ENCODE measurements around the gene CLDN11.

Gene CLDN11

DNA sequence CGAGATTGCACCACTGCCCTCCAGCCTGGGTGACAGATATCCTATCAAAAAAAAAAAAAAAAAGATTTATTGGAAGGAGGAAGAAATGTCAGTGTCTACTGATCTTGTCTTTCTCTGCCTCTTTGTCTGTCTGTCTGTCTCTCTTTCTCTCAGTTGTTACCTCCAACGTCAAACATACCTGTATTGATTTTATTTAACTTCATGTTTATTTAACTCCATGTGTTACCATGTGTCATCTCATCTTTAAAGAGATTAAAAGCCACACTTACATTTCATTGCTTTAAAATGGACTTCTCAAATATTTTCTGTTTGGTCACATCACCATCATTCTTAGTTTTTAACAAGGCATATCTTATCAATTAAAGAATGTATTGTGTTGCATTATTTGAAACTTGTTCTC lies 9.4 kb downstream of the CLDN11 start:
- no peak for DNase-seq

DNA sequence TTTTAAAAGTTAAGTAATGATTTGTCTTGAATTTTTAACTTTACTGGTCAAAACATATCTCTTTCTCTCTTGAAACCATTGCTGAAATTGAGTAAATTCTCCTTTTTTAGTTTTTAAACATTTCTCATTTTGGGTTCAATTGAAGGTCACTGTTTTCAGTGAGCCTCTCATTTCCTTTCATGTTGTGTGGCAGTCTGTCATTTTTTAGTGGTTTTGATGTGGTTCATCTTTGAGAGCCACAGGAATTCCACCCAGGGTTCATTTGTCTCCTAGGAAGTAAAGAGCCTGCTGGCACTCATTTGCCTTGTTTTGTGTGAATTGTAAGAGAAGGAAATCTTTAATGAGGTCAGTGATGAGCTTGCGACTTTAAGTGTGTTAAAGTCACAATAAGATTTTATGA lies 10.4 kb downstream of the CLDN11 start:
- no peak for DNase-seq

DNA sequence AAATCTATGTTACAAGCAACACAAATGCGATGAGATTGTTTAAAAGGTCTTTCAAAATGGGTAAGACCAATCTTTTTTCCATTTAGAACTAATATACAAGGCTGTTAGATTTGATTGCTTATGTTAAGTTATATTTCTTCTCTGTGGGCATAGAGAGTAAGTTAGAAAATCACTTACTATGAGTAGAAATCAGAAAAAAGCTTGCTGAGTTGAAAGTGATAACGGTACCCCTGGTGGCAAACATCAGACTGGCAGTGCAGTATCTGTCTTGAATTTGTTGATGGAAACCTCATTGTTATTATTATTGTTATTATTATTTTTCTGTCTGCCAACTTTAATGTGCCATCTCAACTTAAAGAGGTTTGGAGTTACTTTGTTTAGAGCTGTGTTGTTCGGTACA lies 12.4 kb downstream of the CLDN11 start:
- DNase-seq: no peak

DNA sequence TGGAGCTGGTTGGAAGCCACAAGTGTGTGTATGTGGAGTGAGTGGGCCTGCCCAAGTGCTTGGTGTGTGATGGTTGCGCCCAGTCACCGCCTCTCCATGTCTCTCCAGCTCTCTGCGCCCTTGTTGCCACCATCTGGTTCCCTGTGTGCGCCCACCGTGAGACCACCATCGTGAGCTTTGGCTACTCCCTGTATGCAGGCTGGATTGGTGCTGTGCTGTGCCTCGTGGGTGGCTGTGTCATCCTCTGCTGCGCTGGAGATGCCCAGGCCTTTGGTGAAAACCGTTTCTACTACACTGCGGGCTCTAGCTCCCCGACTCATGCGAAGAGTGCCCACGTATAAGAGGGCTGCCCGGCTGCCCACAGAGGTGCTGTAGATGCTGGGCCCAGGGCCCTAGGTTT lies 13.7 kb downstream of the CLDN11 start:
- no peak for DNase-seq

DNA sequence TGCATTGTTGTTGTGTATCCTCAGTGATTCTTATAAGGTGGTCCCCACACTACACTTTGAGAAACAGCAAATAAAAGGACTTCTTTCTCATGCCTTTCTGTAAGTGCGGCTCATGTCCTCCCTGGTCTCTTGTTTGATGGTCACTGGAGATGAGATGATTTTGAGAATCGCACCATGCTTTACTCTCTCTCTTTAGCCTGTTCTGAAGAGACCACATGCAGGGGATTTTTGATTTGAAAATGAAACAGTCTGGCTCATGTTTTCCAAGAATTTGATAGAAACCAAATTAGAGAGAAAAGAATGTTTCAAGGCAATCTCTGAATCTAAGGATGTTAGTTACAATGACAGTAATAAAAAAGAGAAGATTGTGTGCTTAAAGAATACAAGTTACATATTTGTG lies 18.0 kb downstream of the CLDN11 start:
- no peak for DNase-seq

DNA sequence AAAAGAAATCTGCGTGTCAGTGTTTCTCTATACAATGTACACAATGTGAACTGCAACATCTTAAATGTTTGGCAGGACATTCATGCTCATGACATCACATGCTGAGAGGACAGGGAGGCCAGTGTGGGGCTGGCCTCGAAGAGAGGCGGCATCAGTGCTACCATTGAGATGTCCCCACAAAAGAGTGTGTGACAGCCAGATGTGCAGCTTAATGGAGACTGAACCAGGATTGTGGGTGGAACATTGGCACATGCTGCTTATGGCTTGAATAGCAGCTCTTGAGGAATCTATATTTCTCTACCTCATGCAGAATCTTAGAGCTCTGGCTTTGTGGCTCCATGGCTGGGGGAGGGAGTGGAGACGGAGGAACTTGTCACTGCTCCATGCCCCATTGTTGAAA lies 18.5 kb downstream of the CLDN11 start:
- DNase-seq: no peak

DNA sequence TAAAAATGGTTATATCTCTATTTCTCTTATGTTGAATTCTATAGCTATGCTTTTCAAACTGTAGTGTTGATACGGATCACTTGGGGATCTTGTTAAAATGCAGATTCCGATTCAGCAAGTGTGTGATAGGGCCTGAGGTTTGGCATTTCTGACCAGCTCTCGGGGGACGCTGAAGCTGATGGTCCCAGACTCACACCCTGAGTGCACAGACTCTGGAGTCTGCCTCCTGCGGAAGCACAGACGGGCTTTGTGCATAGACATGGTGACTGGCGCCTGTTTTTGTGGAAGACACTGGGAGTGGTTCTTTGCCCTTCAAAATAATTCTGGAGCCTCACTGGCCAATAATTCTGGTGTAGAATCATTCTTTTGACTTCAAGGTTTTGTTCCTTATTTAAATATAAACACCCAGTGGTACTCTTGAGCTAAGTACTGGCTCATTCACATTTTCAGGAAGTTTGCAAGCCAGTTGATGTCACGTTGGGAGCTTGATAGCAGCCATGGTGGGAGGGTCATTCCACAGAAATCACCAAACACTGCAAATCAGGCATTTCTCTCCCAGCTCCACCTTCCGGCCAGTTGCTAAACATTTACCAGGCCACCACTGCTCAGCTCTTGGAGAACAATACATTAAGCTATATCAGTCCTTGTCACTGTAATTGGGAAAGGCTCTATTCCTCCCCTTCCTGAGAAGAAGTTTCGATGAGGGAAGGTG lies 19.2 kb downstream of the CLDN11 start:
- no peak for DNase-seq

DNA sequence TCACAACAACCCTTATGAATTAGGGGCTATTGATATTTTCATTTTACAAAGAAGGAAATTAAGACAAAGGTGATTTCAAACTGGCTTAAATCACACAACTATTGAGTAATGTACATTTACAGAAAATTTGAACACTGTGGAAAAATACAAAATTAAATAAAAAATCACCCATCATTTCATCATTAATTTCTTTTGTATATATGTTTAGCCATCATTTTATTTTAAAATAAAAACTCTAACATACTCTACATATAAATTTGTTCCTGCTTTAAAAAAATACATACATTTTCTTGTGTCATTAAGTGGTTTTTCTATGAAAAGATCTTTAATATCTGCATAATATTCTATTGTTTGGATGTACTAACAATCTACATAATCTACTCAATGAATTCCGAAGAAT lies 20.2 kb downstream of the CLDN11 start:
- no peak for DNase-seq

DNA sequence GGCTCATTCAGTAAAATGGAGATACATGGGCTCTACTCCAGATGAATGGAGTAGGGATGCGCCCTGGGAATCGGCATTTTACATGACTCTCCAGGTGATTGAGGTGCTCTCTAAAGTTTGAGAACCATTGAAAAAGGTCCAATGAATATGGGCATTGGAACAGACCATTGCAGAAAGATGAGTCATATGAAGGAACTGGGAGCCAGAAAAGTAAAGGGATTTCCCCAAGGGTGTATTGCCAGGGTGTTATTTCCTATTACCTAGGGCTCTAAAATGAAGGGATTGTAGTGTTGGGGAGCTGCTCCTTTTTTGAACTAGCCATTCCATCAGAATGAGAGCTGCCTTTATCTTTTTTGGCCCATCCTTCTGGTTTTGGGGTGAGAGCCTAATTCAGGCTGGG lies 21.7 kb downstream of the CLDN11 start:
- DNase-seq: no peak

DNA sequence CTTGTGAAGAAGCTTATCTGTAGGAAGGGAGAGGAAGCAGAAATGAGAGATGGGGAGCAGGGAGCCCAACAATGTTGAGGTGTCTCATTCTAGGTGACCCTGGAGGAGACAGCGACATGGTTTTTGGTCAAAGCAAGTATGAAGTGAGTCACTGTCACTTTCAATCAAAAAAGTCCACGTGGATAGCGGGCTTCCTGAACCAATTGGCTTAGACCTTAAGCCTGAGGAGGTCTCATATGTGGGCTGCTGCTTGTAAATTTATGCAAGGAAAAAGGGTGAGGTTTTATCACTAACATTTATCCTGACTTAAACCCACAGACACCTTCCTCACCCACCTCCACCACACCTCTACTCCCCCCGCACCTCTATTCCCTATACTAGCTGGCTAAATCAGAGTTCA lies 22.7 kb downstream of the CLDN11 start:
- no peak for DNase-seq

DNA sequence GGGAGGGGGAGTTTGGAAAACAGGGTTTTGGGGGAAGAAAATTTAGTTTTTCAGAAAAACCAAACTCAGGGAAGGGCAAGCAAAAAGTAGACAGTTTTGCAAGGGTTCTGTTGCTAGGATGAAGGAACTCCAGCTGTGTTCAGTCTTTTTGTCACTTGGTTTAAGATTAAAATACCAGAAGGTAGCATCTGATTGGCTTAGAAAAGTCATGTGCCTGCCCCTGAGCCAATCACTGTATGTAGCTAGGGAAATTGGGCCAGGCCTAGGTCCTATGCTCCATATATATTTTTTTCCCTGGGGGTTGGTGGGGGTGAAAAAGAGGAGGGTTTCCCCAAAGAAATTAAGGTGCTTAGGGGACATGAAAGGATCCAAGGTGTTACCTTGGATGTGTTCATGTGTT lies 24.3 kb downstream of the CLDN11 start:
- no peak for DNase-seq

DNA sequence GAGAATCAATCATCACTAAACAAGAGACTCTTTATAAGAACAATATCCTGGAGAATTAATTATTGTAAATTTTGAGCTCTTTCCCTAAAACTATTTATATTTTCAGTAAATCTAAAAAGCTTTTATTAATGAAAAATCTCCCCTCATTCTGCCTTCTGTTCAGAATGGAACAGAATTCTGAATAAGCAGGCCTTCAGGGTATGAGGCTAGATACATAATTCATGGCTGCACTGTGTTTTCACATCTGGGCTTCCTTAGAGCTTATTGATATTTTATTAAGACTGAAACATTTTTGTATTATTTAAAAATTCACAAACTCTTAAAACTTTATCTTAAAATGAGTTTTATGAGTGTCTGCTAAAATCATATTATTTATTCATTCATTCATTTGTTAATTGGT lies 24.8 kb downstream of the CLDN11 start:
- no peak for DNase-seq

DNA sequence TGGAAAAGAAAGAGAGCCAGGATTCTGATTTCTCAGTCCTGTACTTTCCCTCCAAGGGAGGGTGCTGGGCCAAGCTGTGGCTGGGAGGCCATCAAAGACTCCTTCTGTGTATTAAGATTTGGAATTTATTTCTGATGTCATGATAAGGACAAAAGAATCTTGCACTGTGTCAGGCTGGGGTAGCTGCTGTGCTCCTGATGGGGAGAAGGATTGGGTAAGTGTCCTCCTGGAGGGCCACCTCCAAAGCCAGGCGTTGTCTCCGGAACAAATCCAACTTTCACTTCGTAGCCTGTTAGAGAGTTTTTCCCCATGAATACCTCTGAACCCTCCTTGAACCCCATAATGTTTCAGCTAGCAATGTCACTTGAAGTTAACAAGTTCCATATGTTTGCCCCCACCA lies 29.9 kb downstream of the CLDN11 start:
- DNase-seq: no peak

DNA sequence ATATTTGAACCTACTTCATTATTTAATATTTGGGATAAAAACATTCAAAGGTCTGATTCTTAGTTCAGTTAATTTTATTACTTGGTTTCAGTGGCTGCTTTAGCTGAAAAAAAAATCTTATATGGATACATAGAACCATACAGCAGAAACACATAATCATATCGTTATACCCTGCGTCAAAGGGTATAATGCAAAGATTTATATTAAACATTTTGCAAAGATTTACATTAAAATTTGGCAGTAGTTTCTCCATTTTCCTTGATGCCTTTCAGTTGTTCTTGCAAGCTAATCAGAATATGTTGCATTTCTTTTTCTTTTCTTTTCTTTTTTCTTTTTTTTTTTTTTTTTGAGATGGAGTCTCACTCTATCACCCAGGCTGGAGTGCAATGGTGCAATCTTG lies 31.4 kb downstream of the CLDN11 start:
- no peak for DNase-seq

DNA sequence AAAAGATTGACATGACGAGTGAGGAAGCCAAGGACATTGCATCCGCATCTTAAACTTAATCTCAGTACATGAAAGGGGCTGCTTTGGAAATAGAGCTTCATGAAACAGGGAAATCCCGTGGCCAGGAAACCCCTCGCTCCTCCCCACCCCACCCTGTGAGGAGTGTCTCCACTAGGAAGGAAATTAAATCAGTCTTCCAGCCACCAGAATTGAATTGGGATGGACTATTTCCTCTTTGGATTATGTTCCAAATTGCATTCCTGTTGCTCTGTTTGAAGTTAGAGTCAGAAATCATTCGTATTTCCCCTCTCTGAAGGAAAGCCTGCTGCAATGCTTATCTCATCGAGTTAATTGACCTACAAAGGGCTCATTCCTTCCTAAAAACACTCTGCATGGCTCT lies 35.8 kb downstream of the CLDN11 start:
- no peak for DNase-seq

DNA sequence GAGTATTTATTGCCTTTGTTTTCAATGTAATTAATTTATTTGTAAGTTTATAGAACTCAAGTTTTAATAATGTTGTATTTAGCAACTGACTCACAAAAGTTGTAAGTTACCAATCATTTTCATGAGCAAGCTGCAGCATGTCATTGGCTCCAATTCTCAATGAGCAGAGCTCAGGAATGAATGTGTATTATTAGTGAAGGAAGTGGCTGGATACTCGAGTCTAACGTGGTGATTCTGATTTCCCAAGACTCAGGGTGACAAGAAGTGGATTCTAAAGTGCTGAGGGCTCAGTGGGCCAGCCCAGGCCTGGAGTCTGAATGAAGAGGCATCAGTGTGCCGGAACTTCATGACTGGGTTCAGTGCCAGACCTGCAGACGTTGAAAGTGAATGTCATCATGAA lies 39.6 kb downstream of the CLDN11 start:
- no peak for DNase-seq

DNA sequence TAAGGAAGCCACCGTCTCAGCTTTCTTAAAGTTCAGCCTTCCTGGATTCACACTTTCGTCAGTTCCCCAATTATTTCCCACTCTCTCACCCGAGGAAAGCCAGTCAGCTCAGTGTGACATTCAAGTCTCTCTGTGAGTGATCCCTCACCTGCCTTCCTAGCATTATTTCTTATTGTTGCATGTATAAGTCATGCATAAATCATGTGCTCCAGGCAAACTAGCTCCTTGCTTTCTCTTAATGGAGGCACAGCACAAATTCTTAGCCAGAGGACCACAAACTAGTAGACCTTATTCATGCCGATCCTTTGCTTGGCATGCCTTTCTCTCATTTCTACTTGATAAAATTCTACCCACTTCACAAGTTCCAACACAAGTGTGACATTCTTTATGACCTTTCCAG lies 44.3 kb downstream of the CLDN11 start:
- no peak for DNase-seq

DNA sequence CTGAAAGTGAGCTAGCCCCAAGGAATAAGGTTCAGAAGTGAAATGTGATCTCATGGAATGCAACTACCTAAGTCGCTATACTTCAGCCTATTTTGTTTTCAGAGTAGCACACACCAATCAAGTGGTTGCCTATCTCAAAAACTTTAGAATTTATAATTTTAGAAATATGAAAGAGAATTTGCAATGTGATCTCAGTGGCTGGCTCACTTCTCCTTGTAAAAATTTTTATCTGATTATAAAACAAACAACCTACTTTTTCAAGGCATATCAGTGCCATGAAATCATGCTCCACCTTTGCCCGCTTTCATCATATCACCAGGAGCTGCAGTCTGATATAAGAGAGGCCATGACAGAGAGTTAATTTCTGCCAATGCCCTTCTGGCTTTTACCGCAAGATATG lies 47.3 kb downstream of the CLDN11 start:
- no peak for DNase-seq

DNA sequence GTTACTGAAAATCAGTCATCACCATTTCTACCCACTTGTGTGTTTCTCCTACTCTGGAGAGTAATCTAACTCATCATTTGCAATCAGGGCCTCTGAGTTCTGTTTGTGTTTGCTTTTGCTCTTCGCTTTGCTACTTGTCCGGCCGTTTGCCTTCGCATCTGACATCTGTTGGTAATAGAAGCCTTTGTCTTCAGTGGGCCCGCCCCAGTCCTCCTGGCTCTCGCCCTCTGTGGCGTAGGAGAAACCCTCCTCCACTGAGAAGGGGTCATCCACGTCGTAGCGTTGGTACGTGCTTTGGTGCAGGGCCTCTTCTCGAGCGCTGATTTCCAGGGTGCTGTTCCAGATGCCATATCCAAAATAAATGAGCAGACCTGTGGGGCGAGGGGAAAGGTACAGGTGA lies 48.3 kb downstream of the CLDN11 start:
- no peak for DNase-seq

DNA sequence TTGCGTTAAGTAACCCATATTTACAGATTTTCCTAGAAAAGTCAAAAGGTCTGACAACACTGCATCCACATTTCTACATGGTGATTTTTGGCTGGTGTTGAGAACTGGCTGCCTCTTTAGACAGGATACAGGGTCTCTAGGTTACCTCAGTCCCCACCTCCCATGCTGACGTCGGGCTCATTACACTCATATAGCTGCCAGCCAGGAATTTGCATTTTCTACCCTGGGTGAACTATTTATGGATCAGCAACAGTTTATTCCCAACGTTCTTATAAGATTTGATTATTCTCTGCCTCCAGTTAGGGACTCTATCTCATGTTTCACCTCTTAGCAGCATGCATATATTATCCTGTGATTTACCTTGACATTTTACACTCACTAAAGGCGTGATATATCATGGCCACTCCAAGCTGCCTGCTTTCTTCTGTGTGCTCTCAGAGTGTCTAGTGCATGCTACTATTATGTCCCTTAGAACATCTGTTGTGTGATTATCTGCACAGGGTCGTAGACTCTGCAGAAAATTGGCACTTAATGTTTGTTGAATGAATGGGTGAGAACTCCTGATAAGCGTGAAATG lies 49.0 kb downstream of the CLDN11 start:
- DNase-seq: no peak

DNA sequence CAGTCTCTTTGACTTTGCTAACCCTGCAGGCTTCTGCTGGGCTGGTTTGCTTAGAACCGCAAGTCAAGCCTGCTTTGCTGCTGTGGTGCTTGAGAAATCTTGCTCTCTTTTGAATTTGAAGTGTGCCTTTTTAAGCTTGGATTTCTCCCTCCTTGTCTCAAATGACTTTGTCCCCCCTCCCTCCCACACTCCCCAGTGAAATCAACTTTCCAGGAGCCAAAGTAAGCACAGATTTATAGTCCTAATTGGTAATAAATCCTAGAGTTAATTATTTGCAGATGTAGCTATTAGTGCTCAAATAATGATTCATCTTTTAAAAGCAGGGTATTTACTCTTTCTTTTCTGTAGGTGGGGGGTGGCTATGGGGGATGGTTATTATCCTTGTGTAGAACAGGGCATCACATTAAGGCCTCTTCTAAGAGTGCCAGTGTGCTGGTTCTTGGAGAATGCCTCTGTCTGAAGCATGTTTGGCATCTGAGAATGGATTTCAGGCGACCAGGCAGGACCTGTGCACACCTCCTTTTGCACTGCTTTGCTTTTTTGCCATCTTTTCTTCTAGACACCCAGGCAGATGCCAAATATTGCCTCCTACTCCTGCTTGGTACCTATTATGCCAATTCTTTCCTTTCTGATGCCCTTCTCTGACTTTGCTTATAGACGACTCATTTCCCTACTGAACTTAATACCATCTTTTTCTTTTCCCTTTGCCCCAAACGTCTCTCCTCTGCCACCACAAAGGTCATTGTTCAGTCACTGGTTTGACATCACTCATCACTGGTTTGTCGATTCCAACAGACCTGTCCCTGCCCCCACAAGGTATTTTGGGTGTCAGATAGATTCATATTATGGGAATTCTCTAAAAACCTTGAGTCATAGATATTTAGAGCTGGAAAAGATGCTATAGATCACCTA lies 50.7 kb downstream of the CLDN11 start:
- no peak for DNase-seq

DNA sequence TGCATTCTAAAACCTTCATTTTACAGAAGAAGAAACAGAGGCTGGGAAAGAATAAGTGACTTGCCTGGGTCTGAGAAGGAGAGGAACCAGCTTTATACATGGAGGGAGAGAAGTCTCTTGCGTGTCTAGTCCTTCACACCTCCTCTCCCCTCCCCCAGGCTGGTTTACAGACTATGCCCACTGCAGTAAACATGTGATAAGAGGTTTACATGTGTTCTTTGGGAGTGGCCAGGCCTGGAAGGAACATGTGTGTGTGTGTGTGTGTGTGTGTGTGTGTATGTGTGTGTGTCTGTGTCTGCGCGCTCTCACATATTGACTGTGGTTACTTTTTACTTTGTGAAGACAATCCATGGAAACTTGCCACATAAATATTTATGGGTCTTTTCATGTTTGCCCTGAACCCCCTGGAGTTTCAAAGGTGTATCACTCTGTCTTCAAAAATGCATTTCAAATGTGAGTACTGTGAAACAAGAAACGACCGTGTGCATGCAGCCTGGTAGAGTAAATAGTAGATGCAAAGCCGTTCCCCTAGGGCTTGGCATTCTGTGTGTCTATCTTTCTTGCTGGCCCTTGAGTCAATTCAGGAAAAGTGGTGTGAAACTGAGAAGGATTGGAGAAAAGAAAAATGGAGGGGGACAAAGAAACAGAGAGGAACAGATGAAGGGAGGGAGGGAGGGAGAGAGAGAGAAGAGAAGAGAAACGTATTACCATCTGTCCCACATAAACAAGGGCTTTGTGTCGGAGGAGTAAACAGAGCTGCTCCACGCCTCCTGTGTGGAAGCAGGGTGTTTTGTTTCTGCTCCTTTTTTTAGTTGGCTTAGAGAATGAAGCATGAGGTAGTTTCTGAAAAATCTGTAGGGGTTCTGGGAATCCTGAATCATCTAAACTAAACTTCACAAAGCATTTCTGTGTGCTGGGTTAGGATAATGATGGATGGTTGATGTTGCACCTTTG lies 51.7 kb downstream of the CLDN11 start:
- DNase-seq: no peak

DNA sequence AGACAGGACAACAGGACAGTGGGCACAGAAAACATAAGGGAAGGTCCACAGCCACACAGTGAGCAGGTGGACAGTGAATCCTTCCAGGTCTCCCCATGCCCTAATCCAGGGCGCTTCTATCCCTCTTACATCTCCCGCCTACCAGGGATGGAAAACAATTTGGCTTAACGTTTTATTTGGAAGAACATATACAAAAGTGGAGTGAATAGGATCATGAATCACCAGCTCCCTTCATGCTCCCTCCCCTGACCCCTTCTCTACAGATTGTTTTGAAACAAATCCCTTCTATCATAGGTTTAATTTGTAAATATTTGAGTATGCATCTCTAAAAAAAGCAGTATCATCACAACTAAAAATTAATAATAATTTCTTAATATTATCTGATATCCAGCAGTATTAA lies 52.5 kb downstream of the CLDN11 start:
- DNase-seq: no peak

Measured in activated CD4-positive, alpha-beta T cell treated with anti-CD3 and anti-CD28 coated beads, Interleukin-2, amount 50 U/mL, for 16 hours (primary cell).